Immature natural killer cell (primary cell): ENCODE data around the gene RNF222. TPM values are rescaled to one million over a fixed set of nuclear protein-coding genes. Genes with fewer than 3 reads are reported as not detected.
A peak's percentile ranks its signal among the peaks of the same experiment; 100 is the strongest.

Source experiments
- DNase-seq, 3 donors: peaks; one replicate each; pipeline ENCODE4 v3.0.0; 2022; ENCODE audit warnings: mixed read lengths in 1 of 3
- H3K27ac Mint-ChIP-seq, 6 donors: one replicate each; pipeline ENCODE4 v1.8.0; 2020; ENCODE audit warnings: mixed read lengths in 6 of 6, mild to moderate bottlenecking in 5 of 6, inconsistent platforms in 4 of 6, moderate library complexity in 3 of 6
- H3K27me3 Mint-ChIP-seq, 3 donors: one replicate each; pipeline ENCODE4 v1.8.0; 2020 to 2021; ENCODE audit warnings: low read depth in 3 of 3, mild to moderate bottlenecking in 3 of 3, mixed read lengths in 3 of 3, moderate library complexity in 3 of 3, inconsistent platforms in 1 of 3
- H3K36me3 Mint-ChIP-seq, 3 donors: one replicate each; pipeline ENCODE4 v1.8.0; 2020; ENCODE audit warnings: mixed read lengths in 3 of 3, inconsistent platforms in 2 of 3, mild to moderate bottlenecking in 2 of 3
- H3K4me1 Mint-ChIP-seq, 2 donors: one replicate each; pipeline ENCODE4 v1.8.0; 2020; ENCODE audit warnings: inconsistent platforms in 2 of 2, mild to moderate bottlenecking in 2 of 2, mixed read lengths in 2 of 2, moderate library complexity in 1 of 2
- H3K4me3 Mint-ChIP-seq, 5 donors: one replicate each; pipeline ENCODE4 v1.8.0; 2020; ENCODE audit warnings: mild to moderate bottlenecking in 5 of 5, mixed read lengths in 5 of 5, inconsistent platforms in 3 of 5, moderate library complexity in 3 of 5
- H3K9me3 Mint-ChIP-seq, 6 donors: one replicate each; pipeline ENCODE4 v1.8.0; 2020; ENCODE audit warnings: mild to moderate bottlenecking in 6 of 6, mixed read lengths in 6 of 6, inconsistent platforms in 4 of 6, moderate library complexity in 3 of 6
- polyA plus RNA-seq, 3 donors: library from polyadenylated mRNA; unstranded; fragments of 300-500 nt; fragmentation: Illumina TruSeq; gene quantifications; one replicate each; pipeline ENCODE4 v1.2.3, GENCODE V29; 2021

RNF222 gene, protein sequence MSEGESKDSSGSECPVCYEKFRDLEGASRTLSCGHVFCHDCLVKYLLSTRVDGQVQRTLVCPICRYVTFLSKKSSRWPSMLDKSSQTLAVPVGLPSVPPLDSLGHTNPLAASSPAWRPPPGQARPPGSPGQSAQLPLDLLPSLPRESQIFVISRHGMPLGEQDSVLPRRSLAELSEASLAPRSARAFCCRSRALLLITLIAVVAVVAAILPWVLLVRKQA
- under 1 TPM in 1 of 3 donors, not detected in 2; 0.13 TPM for polyA plus RNA-seq

DNA sequence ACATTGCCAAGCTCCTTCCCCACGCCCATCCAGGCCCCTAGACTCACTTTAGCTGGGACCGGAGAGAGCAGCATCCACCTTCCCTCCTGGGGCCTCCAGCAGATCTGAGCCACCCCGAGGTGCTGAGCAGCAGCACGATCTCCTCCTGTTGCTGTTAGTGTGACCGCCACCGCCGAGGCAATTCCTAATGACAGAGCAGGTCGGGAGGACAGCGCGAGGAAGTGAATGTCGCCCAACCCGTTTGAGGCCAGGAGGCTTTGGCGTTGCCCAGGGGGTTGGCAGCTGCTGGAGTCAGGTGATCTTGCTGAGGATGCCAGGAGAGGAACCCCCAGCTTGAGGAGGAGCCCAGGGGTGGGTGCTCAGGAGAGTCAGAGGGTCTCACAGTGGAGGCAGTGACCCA is at the start of gene RNF222:
Gene RNF222, minus strand, starts transcription at position 192 of the 400 bp plus-strand sequence. CDS start 4,366 bp downstream, outside the sequence.
- Mint-ChIP-seq H3K9me3 (no peaks in the 10 kb centered on the region), H3K27ac (peak within 1 kb of the TSS in 2 of 6 donors; percentile 1 to 2), H3K27me3 (peaks cover 5 to 21% (median 14%) of the 10 kb centered on the region in 3 donors), H3K4me3 (no peak within 1 kb of the TSS), H3K4me1 (peaks cover 11 to 12% of the 10 kb centered on the region in 2 donors), H3K36me3 (no peaks in the 10 kb centered on the region)
- no peak for DNase-seq

DNA sequence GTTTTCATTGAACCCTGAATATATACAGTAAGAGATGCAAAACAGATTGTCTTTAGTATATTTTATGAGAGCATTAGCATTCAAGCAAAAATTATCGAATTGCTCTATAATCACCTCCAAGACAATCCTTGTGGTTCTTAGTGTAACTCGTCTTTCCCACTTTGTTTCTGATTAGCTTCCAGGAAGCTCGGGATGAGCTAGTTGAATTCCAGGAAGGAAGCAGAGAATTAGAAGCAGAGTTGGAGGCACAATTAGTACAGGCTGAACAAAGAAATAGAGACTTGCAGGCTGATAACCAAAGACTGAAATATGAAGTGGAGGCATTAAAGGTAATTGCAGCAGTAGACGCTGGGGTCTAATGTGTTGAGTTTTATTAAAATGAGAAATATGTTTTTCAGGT is 47.9 kb upstream of the RNF222 start:
- no peak for DNase-seq
- peaks cover 35 to 71% of the 10 kb centered on the region in 2 donors for H3K4me1 Mint-ChIP-seq
- peaks cover 2 to 48% (median 15%) of the 10 kb centered on the region in 3 donors for H3K36me3 Mint-ChIP-seq
- no peaks in the 10 kb centered on the region for H3K9me3 Mint-ChIP-seq
- no peak overlapping the region for H3K27ac Mint-ChIP-seq
- no peak overlapping the region for H3K4me3 Mint-ChIP-seq
- H3K27me3 Mint-ChIP-seq = peaks cover 0 to 7% (median 0%) of the 10 kb centered on the region in 3 donors

DNA sequence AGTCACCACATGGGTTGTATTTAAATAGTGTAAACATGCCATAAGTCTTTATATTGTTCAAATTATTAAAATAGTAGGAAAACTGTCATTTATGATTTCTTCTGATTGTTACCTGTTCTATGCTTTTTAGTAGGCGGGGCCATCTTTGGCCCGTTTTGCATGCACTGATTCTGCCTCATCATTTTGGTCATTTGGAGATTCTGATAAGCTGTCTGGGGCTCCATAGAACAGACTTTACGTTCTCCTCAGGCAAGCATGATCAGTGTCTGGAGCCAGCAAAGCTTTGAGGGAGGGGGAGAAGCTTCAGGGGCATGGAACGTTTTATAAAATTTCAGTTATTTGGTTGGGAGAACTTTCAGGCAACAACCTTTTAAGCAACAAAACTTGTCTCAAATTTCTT is 46.9 kb upstream of the RNF222 start:
- Mint-ChIP-seq H3K4me3 (no peak overlapping the region), H3K27me3 (peaks cover 0 to 7% (median 3%) of the 10 kb centered on the region in 3 donors), H3K36me3 (peaks cover 0 to 47% (median 13%) of the 10 kb centered on the region in 3 donors), H3K27ac (peak overlapping the region in 2 of 6 donors; percentile 4 to 21), H3K9me3 (no peaks in the 10 kb centered on the region), H3K4me1 (peaks cover 40 to 79% of the 10 kb centered on the region in 2 donors)
- DNase-seq = no peak

DNA sequence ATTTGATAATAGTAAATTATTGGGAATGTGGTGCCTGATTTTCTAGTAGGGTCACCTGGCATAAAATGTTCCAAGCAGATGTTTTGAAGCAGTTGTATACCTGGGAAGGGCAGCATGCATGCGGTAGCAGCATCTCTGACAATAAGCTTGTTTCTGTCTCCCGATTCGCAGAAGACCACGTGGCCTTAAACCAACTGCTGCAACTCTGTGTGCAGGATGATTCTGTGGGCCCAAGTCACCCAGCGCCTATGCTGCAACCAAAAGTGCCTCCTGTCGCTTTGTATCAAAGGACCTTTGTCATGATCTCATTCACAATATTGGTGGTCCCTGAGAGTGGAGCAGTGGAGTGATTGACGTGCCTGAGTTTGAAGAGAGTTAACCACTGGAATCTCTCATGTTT is 46.1 kb upstream of the RNF222 start:
- H3K27me3 Mint-ChIP-seq = peaks cover 0 to 7% (median 3%) of the 10 kb centered on the region in 3 donors
- H3K9me3 Mint-ChIP-seq = no peaks in the 10 kb centered on the region
- peaks cover 0 to 43% (median 10%) of the 10 kb centered on the region in 3 donors for H3K36me3 Mint-ChIP-seq
- H3K4me3 Mint-ChIP-seq = no peak overlapping the region
- H3K4me1 Mint-ChIP-seq = peaks cover 46 to 83% of the 10 kb centered on the region in 2 donors
- peak overlapping the region in 1 of 6 donors; percentile 47 for H3K27ac Mint-ChIP-seq
- no peak for DNase-seq

DNA sequence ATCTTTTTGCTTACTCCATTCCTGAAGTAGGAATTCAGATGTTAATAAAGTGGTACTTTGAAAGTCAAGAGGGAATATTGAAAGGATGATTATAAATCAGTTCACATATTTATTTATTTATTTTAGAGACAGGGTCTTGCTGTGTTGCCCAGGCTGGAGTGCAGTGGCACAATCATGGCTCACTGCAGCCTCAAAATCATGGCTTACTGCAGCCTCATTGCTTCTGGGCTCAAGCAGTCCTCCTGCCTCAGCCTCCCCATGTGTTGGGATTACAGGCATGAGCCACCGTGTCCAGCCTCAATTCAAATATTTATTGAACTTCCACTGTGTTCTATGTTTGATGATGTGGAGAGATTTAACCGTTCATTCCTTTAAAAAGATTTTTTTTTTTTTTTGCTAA is 44.7 kb upstream of the RNF222 start:
- Mint-ChIP-seq H3K27ac (peak overlapping the region in 1 of 6 donors; percentile 64), H3K9me3 (no peaks in the 10 kb centered on the region), H3K36me3 (peaks cover 0 to 31% (median 4%) of the 10 kb centered on the region in 3 donors), H3K4me3 (no peak overlapping the region), H3K27me3 (peaks cover 0 to 7% (median 5%) of the 10 kb centered on the region in 3 donors), H3K4me1 (peaks cover 54 to 83% of the 10 kb centered on the region in 2 donors)
- no peak for DNase-seq

DNA sequence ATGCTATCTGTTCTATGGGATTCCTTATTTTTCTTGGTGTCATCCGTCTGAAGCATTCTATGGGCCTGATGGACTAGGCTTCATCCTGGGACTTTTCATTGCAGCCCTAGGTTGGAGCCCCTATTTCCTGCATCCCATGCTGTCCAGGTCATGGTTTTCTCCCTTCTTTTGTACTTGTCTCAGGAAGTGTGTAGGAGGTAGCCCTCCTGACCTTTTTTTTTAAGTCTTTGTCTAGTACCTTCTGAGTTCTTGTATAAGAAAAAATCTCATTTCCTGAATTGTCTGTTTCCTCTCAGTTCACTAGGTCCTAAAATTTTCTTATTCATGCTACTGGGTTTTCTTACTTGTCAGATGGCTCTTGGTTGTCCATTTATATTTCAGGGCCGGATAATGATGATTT is 44.1 kb upstream of the RNF222 start:
- Mint-ChIP-seq H3K4me3 (no peak overlapping the region), H3K27me3 (peaks cover 0 to 6% (median 5%) of the 10 kb centered on the region in 3 donors), H3K4me1 (peaks cover 58 to 87% of the 10 kb centered on the region in 2 donors), H3K9me3 (no peaks in the 10 kb centered on the region), H3K36me3 (peaks cover 0 to 25% (median 2%) of the 10 kb centered on the region in 3 donors), H3K27ac (peak overlapping the region; percentile 3 to 64 (median 42))
- DNase-seq = no peak

DNA sequence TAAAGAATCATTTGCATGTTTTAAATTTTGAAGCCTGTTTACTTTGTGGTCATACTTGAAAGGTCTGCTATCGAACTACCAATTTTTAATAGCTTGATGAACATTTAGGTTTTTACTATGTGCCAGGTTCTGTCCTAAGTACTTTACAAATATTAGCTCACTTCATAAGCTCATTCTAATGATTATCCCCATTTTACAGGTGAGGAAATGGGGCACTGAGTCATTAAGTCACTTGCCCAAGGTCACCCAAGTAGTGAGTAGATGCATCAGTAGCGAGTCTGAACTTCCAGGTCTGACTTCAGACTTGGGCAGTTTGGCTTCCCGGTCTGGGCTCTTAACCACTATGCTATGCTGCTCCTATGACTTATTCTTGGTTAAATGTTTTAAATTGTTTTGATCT is 42.1 kb upstream of the RNF222 start:
- Mint-ChIP-seq H3K36me3 (peaks cover 0 to 14% (median 0%) of the 10 kb centered on the region in 3 donors), H3K27ac (peak overlapping the region in 4 of 6 donors; percentile 21 to 59 (median 26)), H3K4me1 (peaks cover 68 to 87% of the 10 kb centered on the region in 2 donors), H3K9me3 (no peaks in the 10 kb centered on the region), H3K27me3 (peaks cover 4 to 17% (median 4%) of the 10 kb centered on the region in 3 donors), H3K4me3 (peak overlapping the region in 1 of 5 donors; percentile 12)
- no peak for DNase-seq

DNA sequence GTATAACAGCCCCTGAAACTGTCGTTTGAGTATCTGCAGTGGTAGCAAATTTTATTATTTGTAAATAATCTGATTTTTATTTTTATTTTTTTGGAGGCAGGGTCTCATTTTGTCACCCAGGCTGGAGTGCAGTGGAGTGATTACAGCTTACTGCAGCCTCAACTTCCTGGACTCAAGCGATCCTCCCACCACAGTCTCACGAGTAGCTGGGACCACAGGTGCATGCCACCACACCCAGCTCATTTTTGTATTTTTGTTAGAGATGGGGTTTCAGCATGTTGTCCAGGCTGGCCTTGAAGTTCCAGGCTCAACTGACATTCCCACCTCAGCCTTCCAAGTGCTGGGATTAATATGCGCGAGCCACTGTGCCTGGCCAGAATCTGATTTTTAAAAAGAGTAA is 40.8 kb upstream of the RNF222 start:
- DNase-seq = peak in 1 of 3 donors; percentile 20

DNA sequence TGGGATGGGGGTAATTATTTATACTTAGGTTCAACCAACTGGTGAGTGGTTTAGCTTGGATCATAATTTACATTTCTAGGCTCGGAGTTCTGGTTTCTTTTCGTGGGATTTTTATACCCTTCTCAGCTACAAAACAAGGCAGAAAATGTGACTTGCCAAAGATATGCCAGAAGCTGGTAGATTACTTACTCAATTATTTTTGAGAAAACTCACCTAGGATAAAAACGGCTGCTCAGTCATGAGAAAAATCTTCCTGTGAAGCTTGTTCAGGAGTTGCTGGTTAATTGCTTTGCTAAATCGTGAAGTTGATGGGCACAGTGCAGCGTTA is 39.2 kb upstream of the RNF222 start:
- Mint-ChIP-seq H3K4me3 (peak overlapping the region; percentile 92 to 98 (median 96)), H3K36me3 (peaks cover 0 to 6% (median 0%) of the 10 kb centered on the region in 3 donors), H3K9me3 (no peaks in the 10 kb centered on the region), H3K27me3 (peaks cover 0 to 17% (median 6%) of the 10 kb centered on the region in 3 donors), H3K27ac (peak overlapping the region; percentile 94 to 99 (median 99)), H3K4me1 (peaks cover 47 to 60% of the 10 kb centered on the region in 2 donors)
- DNase-seq = no peak

More for the DNA sequence above, 40.8 kb upstream of the RNF222 start:
- H3K4me3 Mint-ChIP-seq = peak overlapping the region in 1 of 5 donors; percentile 60
- H3K27ac Mint-ChIP-seq = peak overlapping the region; percentile 30 to 82 (median 50)
- H3K9me3 Mint-ChIP-seq = no peaks in the 10 kb centered on the region
- peaks cover 0 to 6% (median 0%) of the 10 kb centered on the region in 3 donors for H3K36me3 Mint-ChIP-seq
- H3K4me1 Mint-ChIP-seq = peaks cover 58 to 75% of the 10 kb centered on the region in 2 donors
- H3K27me3 Mint-ChIP-seq = peaks cover 2 to 17% (median 4%) of the 10 kb centered on the region in 3 donors

DNA sequence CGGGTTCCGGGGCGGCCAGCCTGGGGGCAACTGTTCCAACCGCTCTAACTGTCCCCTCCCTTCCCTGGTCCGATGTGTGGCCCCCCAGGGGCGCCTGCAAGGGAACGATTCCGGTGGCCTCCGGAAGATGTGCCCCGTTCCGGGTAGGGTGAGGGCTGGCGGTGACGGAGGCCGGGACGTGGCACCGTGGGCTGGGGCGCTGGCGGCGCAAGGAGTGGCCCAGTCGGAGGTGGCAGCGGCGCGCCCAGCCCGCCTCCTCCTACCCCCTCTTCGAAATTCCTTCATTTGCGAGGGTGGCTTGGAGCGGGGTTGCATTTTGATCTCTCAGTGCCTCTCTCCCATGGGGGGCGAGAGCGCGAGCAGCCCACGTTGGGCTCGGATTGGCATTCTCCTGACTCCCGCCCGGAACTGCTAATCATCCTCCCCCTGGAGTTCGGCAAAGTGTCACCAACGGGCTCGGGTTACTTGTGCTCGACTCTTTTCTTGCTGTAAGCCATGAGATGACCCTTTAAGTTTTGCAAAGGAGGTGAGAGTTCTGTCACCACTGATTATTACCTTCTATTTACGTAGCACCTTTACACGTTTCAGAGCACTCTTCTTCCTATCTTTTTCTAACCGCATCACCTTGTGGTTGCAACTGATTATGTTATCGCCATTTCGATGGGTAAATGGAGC is 38.7 kb upstream of the RNF222 start:
- Mint-ChIP-seq H3K4me3 (peak overlapping the region; percentile 92 to 98 (median 96)), H3K27me3 (peaks cover 0 to 18% (median 6%) of the 10 kb centered on the region in 3 donors), H3K4me1 (peaks cover 43 to 55% of the 10 kb centered on the region in 2 donors), H3K9me3 (no peaks in the 10 kb centered on the region), H3K27ac (peak overlapping the region; percentile 94 to 99 (median 99)), H3K36me3 (peaks cover 0 to 6% (median 0%) of the 10 kb centered on the region in 3 donors)
- DNase-seq = peak in 2 of 3 donors; percentile 44 to 71

DNA sequence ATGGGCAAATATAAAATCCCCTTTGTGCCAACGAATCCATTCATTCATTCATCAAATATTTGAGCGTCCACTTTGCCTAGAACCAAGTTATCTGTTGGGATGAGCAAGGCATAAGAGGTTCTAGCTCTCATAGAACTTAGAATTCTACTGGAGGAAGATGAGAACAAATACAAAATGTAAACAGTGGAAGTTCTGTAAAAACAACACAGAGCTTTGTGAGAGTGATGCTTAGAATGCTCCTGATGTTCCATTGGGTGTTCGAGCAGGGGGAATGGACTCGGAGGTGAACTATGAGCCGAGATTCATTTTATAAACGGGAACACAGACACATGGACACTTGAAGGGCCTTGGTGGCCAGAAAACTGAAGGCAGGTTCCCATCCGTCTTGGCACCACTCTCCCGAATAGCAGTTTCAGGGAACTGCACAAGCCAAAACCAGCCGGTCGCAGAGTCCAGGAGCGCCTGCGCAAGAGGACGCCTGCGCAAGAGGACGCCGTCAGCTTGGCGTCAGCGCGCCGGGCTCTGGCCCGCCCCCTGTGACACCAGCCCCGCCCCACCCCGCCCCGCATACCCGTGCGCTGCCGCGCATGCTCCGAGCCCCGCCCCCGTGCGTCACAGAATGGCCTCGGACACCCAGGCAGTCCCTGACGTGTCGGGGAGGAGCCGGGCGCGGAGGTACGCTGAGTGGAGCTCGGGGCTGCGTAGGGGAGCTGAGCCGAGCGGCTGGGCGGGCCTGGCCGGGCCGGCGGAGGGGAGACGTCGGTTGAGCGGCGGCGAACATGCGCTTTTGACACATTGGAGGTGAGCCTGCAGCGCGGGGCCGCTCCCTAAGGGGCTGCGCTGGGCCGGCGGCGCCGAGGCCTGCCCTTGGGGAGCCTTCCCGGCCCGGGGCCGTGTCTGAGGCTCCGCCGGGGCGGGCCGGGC is 37.9 kb upstream of the RNF222 start, which contains the start of gene NDEL1:
Gene NDEL1, plus strand, starts transcription at position 640 of the 924 bp plus-strand sequence. CDS start 8,388 bp downstream, outside the sequence.
- Mint-ChIP-seq H3K27ac (peak within 1 kb of the TSS; percentile 94 to 99 (median 99)), H3K36me3 (peaks cover 0 to 6% (median 0%) of the 10 kb centered on the region in 3 donors), H3K9me3 (no peaks in the 10 kb centered on the region), H3K27me3 (peaks cover 0 to 18% (median 6%) of the 10 kb centered on the region in 3 donors), H3K4me1 (peaks cover 39 to 47% of the 10 kb centered on the region in 2 donors), H3K4me3 (peak within 1 kb of the TSS; percentile 94 to 98 (median 96))
- DNase-seq = peak; percentile 98 to 99 (median 99)

DNA sequence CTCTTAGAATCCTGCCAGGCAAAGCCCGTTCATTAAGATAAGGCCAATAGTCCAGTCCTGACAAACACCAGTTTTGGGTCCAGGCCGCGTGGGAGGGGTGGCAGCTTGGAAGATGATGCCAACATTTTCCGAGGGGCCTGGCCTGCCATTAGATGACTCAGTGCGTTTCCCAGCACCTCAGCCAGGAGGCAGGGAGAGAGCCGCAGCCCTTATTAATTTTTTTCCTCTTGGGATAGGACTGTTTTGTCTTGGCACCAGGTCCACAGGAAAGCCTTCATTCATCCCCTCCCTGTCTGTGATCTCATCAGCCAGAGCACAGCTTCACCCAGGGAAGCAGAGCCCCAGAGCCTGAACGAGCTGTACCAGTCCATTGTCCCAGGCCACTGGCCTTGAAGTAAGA is 33.3 kb upstream of the RNF222 start:
- Mint-ChIP-seq H3K27ac (no peak overlapping the region), H3K9me3 (no peaks in the 10 kb centered on the region), H3K27me3 (peaks cover 0 to 11% (median 5%) of the 10 kb centered on the region in 3 donors), H3K4me1 (peaks cover 6 to 7% of the 10 kb centered on the region in 2 donors), H3K4me3 (no peak overlapping the region), H3K36me3 (no peaks in the 10 kb centered on the region)
- DNase-seq = no peak

DNA sequence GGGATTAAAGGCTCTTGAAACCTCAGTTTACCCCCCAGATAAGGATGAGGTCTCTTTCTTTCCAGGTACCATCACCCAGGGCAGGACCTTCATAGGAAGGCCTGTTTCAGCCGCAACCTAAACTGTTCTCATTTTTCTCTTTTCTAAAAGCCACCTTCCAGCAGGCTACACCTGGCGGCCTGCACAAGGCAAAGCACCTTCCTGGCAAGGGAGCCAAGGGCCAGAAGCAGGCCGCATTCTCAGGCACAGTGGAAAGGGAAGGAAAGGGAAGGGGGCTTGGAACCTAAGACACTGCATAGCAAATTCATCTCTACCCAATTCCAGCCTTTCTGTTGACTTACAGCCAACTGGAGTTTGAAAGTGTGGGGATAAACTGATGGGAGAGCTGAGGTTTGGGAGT is 29.2 kb upstream of the RNF222 start:
- H3K4me3 Mint-ChIP-seq = no peak overlapping the region
- no peak for DNase-seq
- H3K36me3 Mint-ChIP-seq = no peaks in the 10 kb centered on the region
- peaks cover 6 to 8% (median 8%) of the 10 kb centered on the region in 3 donors for H3K27me3 Mint-ChIP-seq
- H3K4me1 Mint-ChIP-seq = no peaks in the 10 kb centered on the region
- no peaks in the 10 kb centered on the region for H3K9me3 Mint-ChIP-seq
- H3K27ac Mint-ChIP-seq = no peak overlapping the region
